T-helper 2 cell treated with Interferon-gamma antibody and Interleukin-4, amounts not matched to agents 5 μg/mL and 100 μg/mL, for 36 hours (primary cell): ENCODE measurements around the gene PAGR1.

Experiments used
- DNase-seq: peaks from one replicate; pipeline ENCODE4 v3.0.0; 2021; ENCODE audit warnings: low spot score
- H3K27ac Mint-ChIP-seq: one replicate; pipeline ENCODE4 v1.8.0; 2021; ENCODE audit warnings: mild to moderate bottlenecking, mixed read lengths
- H3K27me3 Mint-ChIP-seq: one replicate; pipeline ENCODE4 v1.8.0; 2021; ENCODE audit warnings: low read depth, mixed read lengths
- H3K36me3 Mint-ChIP-seq: one replicate; pipeline ENCODE4 v1.8.0; 2021; ENCODE audit warnings: low read depth, mixed read lengths
- H3K4me1 Mint-ChIP-seq: one replicate; pipeline ENCODE4 v1.8.0; 2021; ENCODE audit warnings: low read depth, mixed read lengths
- H3K4me3 Mint-ChIP-seq: one replicate; pipeline ENCODE4 v1.8.0; 2022; ENCODE audit warnings: mild to moderate bottlenecking, moderate library complexity, mixed read lengths
- H3K9me3 Mint-ChIP-seq: one replicate; pipeline ENCODE4 v1.8.0; 2021; ENCODE audit warnings: mixed read lengths

The PAGR1 gene

GRCh38 chr16:29812754-29813643 is 3.0 kb upstream of the PAGR1 start:
- H3K9me3 Mint-ChIP-seq, result no peaks in the 10 kb centered on the region
- H3K4me3 Mint-ChIP-seq, result peak overlapping the region; percentile 51
- peaks cover 34% of the 10 kb centered on the region for H3K36me3 Mint-ChIP-seq
- peaks cover 8% of the 10 kb centered on the region for H3K27me3 Mint-ChIP-seq
- DNase-seq, result no peak
- no peak overlapping the region for H3K27ac Mint-ChIP-seq
- peaks cover 41% of the 10 kb centered on the region for H3K4me1 Mint-ChIP-seq

- Mint-ChIP-seq H3K4me1 (peaks cover 43% of the 10 kb centered on the region), H3K4me3 (no peak overlapping the region), H3K36me3 (peaks cover 33% of the 10 kb centered on the region), H3K27ac (peak overlapping the region; percentile 41), H3K9me3 (no peaks in the 10 kb centered on the region), H3K27me3 (peaks cover 8% of the 10 kb centered on the region)
- DNase-seq, result no peak
These were observed 2.0 kb upstream of the PAGR1 start for GRCh38 chr16:29813644-29814562.

- peaks cover 36% of the 10 kb centered on the region for H3K36me3 Mint-ChIP-seq
- peaks cover 49% of the 10 kb centered on the region for H3K4me1 Mint-ChIP-seq
- no peak for DNase-seq
- H3K27ac Mint-ChIP-seq, result peak overlapping the region; percentile 99
- H3K27me3 Mint-ChIP-seq, result peaks cover 8% of the 10 kb centered on the region
- H3K4me3 Mint-ChIP-seq, result peak overlapping the region; percentile 99
- H3K9me3 Mint-ChIP-seq, result no peaks in the 10 kb centered on the region
These were observed 1.4 kb upstream of the PAGR1 start for GRCh38 chr16:29814592-29814991.

GRCh38 chr16:29815032-29815721 is 775 bp upstream of the PAGR1 start:
- no peak for DNase-seq
- peaks cover 37% of the 10 kb centered on the region for H3K36me3 Mint-ChIP-seq
- H3K27ac Mint-ChIP-seq, result peak overlapping the region; percentile 99
- H3K4me1 Mint-ChIP-seq, result peaks cover 50% of the 10 kb centered on the region
- peaks cover 8% of the 10 kb centered on the region for H3K27me3 Mint-ChIP-seq
- peak overlapping the region; percentile 99 for H3K4me3 Mint-ChIP-seq
- H3K9me3 Mint-ChIP-seq, result no peaks in the 10 kb centered on the region

GRCh38 chr16:29816694-29817441 is 916 bp downstream of the PAGR1 start:
- peaks cover 39% of the 10 kb centered on the region for H3K36me3 Mint-ChIP-seq
- H3K27ac Mint-ChIP-seq, result peak overlapping the region; percentile 99
- no peaks in the 10 kb centered on the region for H3K9me3 Mint-ChIP-seq
- peaks cover 8% of the 10 kb centered on the region for H3K27me3 Mint-ChIP-seq
- H3K4me3 Mint-ChIP-seq, result peak overlapping the region; percentile 99
- H3K4me1 Mint-ChIP-seq, result peaks cover 41% of the 10 kb centered on the region
- peak; percentile 78 for DNase-seq

- Mint-ChIP-seq H3K27ac (peak overlapping the region; percentile 79), H3K27me3 (peaks cover 2% of the 10 kb centered on the region), H3K4me3 (peak overlapping the region; percentile 98), H3K9me3 (no peaks in the 10 kb centered on the region), H3K4me1 (peaks cover 41% of the 10 kb centered on the region), H3K36me3 (peaks cover 43% of the 10 kb centered on the region)
- DNase-seq, result no peak
These were observed 2.1 kb downstream of the PAGR1 start for GRCh38 chr16:29818082-29818481.

GRCh38 chr16:29819506-29819905 is 3.6 kb downstream of the PAGR1 start:
- Mint-ChIP-seq H3K36me3 (peaks cover 45% of the 10 kb centered on the region), H3K4me1 (peaks cover 40% of the 10 kb centered on the region), H3K9me3 (no peaks in the 10 kb centered on the region), H3K27ac (peak overlapping the region; percentile 88), H3K27me3 (no peaks in the 10 kb centered on the region), H3K4me3 (peak overlapping the region; percentile 98)
- no peak for DNase-seq

- Mint-ChIP-seq H3K36me3 (peaks cover 48% of the 10 kb centered on the region), H3K27ac (peak within 1 kb of the TSS; percentile 88), H3K27me3 (no peaks in the 10 kb centered on the region), H3K4me3 (peak within 1 kb of the TSS; percentile 98), H3K4me1 (peaks cover 37% of the 10 kb centered on the region), H3K9me3 (no peaks in the 10 kb centered on the region)
- peak; percentile 60 for DNase-seq
These were observed 4.3 kb downstream of the PAGR1 start, which contains the start of gene MVP for GRCh38 chr16:29820271-29820701. MVP (plus strand) TSS chr16:29820462; CDS start chr16:29830550, 10,088 bp downstream.

GRCh38 chr16:29820730-29821642 is 5.0 kb downstream of the PAGR1 start:
- Mint-ChIP-seq H3K4me1 (peaks cover 38% of the 10 kb centered on the region), H3K9me3 (no peaks in the 10 kb centered on the region), H3K4me3 (peak overlapping the region; percentile 98), H3K27ac (peak overlapping the region; percentile 88), H3K27me3 (no peaks in the 10 kb centered on the region), H3K36me3 (peaks cover 49% of the 10 kb centered on the region)
- DNase-seq, result peak; percentile 41

GRCh38 chr16:29821643-29822115 is 5.7 kb downstream of the PAGR1 start:
- H3K36me3 Mint-ChIP-seq, result peaks cover 48% of the 10 kb centered on the region
- peak overlapping the region; percentile 98 for H3K4me3 Mint-ChIP-seq
- DNase-seq, result no peak
- peak overlapping the region; percentile 88 for H3K27ac Mint-ChIP-seq
- peaks cover 43% of the 10 kb centered on the region for H3K4me1 Mint-ChIP-seq
- no peaks in the 10 kb centered on the region for H3K9me3 Mint-ChIP-seq
- no peaks in the 10 kb centered on the region for H3K27me3 Mint-ChIP-seq

GRCh38 chr16:29824589-29825144 is 8.7 kb downstream of the PAGR1 start:
- H3K27me3 Mint-ChIP-seq, result no peaks in the 10 kb centered on the region
- DNase-seq, result no peak
- H3K4me1 Mint-ChIP-seq, result peaks cover 35% of the 10 kb centered on the region
- H3K36me3 Mint-ChIP-seq, result peaks cover 35% of the 10 kb centered on the region
- no peaks in the 10 kb centered on the region for H3K9me3 Mint-ChIP-seq
- peak overlapping the region; percentile 58 for H3K4me3 Mint-ChIP-seq
- H3K27ac Mint-ChIP-seq, result peak overlapping the region; percentile 81
